GM21576 (cell line): ENCODE data around the gene SLFN12L.
"Not testable (repeated sequence)": the region's sequence is repeated elsewhere in the genome, so short reads cannot be mapped to it uniquely, and the experiment has no call there.

Experiments used
- ATAC-seq: cut with Tn5 transposase; IDR thresholded peaks from one replicate; pipeline ENCODE4 v1.9.1; 2021; ENCODE audit warnings: mild to moderate bottlenecking, moderate library complexity; ENCODE audit not compliant: unreplicated experiment

Gene SLFN12L

DNA sequence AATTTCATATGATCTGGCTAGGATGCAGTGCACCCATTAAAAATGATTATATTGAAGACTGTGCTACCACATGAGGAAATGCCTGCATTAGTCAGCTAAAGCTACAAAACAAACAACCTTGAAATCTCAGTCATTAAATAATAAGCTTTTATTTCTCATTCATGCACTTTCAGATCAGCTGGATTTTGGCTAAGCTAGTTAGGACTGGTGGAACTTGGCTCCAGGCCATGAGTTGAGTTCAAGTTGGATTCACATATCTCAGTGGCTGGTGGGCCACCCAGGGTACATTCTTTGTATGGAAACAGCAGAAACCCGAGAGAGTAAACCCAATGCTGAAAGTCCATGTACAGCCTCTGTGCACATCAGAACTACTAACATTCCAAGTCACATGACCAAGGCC lies 6.4 kb upstream of the SLFN12L start:
- ATAC-seq = no peak

GRCh38 chr17:35542990-35543389 lies 5.5 kb upstream of the SLFN12L start:
- no peak for ATAC-seq

DNA sequence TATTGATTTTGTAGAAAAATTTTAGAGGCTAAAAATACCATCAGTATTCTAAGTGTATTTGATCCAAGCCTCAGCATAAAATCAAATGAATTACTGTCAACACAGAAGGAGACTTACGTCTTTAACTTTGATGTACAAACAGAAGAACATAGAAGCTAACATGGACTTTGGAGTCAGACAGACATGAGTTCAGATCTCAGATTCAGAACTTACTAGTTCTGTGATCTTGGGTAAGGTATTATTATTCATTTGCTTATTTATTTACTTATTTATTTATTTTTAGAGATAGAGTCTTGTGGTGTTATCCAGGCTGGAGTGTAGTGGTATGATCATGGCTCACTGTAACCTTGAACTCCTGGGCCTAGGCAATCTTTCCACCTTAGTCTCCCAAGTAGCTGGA lies 4.0 kb upstream of the SLFN12L start:
- no peak for ATAC-seq

GRCh38 chr17:35540589-35541404 lies 3.3 kb upstream of the SLFN12L start:
- ATAC-seq = no peak

DNA sequence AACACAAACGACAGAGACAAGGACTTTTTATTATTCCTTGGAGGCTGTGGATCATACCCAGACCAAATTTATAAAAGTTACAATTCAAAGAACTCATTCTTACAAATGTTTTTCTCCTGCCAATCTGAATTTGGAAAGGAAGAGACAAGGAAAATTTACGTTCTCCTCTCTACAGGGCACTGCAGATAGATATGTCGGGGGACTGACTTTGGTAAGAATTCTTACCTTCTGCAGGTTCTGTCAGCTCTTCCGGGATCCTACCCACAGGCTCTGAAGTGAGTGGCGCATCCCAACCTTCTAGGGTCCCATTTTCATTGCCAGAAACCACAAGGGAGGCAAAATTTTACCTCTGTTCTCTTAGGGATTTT lies 2.2 kb upstream of the SLFN12L start:
- no peak for ATAC-seq

DNA sequence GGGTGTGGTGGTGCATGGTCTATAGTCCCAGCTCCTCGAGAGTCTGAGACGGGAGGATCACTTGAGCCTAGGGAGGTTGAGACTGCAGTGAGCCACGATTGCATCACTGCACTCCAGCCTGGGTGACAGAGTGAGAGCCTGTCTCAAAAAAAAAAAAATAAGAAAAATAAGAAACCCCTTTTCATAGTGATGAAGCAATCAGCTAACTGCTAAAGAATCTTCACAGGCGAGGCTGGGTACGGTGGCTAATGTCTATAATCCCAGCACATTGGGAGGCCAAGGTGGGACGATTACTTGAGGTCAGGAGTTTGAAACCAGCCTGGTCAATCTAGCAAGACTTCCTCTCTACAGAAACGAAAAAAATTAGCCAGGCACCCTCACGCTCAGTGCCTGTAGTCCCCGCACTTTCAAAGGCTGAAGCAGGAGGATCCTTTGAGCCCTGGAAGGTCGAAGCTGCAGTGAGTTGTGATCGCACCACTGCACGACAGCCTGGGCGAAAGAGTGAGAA lies 760 bp downstream of the SLFN12L start:
- no peak for ATAC-seq

- ATAC-seq = not testable (repeated sequence)
These were observed 2.1 kb downstream of the SLFN12L start for GRCh38 chr17:35535406-35535805.

DNA sequence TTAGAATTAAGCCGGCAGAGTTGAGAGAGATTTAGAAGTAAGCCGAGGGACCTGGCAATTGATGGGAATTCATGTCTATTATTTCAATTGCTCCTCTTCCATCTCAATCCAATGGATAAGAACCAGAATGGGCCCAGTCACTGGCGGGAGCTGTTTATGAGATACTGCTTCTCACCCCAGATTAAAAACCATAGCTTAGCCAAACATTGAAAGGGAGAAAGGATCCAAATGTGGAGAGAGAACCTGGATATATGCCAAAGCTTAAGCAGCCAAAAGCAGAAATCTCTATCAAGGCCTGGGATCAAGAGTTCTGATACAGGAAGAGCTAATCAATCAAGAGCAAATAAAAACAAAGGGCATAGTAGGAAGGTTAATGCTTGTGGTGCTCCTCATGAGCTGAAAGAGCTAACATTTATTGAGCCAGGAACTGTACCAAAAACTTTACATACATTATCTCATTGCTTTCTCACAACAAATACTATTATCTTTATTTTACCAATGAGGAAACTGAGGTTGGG lies 2.8 kb downstream of the SLFN12L start:
- ATAC-seq = no peak

GRCh38 chr17:35531160-35531559 lies 6.3 kb downstream of the SLFN12L start:
- ATAC-seq = no peak

DNA sequence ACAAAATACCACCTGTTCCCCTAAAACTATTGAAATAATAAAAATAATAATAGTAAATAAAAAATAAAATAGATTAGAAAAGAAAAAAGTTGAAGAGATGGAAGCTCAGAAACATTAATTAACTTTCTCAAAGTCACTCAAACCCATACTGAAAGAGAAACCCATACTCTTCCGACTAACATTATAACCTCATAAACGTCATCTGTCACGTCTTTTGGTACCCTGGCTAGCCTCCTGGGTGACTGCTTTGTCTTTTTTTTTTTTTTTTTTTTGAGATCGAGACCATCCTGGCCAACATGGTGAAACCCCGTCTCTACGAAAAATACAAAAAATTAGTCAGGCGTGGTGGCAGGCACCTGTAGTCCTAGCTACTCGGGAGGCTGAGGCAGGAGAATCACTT lies 7.6 kb downstream of the SLFN12L start:
- no peak for ATAC-seq

DNA sequence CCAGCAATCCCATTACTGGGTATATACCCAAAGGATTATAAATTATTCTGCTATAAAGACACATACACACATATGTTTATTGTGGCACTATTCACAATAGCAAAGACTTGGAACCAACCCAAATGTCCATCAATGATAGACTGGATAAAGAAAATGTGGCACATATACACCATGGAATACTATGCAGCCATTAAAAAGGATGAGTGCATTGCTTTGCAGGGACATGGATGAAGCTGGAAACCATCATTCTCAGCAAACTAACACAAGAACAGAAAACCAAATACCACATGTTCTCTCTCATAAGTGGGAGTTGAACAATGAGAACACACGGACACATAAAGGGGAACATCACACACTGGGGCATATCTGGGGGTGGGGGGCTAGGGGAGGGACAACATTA lies 8.2 kb downstream of the SLFN12L start:
- not testable (repeated sequence) for ATAC-seq

DNA sequence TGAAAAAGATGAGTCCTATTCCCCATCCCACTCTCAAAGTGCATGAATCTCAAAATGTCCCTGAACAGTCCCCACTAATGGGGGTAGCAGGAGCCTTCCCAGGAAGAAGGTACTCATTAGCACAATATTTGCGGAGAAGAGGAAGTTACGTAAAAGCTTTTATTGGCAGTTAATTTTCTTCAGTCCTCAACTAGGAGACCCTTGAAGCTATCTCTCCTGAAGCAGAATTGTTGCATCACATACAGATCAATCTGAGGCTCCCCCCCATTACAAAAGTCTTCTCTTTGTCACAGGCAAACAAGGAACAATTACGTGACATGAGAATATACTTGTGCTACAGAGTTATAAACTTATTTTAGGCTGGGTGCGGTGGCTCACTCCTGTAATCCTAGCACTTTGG lies 14.2 kb downstream of the SLFN12L start:
- no peak for ATAC-seq

DNA sequence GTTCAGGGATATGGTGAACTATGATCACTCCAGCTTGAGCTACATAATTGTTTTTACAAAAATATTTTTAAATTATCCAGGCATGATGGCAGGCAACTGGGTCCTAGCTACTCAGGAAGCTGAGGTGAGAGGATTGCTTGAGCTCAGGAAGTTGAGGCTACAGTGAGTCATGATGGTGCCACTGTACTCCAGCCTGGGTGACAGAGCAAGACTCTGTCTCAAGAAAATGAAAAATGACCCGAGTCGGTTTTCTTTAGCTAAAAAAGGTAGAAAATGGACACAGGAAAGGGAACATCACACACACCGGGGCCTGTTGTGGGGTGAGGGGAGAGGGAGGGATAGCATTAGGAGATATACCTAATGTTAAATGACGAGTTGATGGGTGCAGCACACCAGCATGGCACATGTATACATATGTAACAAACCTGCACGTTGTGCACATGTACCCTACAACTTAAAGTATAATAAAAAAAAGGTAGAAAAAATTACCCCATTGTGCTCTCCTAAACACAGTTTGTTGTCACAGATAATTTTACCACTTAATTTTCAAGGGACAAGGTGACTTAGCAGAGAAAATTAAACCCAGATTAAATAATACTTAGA lies 15.7 kb downstream of the SLFN12L start:
- not testable (repeated sequence) for ATAC-seq

GRCh38 chr17:35521150-35521549 lies 16.3 kb downstream of the SLFN12L start:
- no peak for ATAC-seq

DNA sequence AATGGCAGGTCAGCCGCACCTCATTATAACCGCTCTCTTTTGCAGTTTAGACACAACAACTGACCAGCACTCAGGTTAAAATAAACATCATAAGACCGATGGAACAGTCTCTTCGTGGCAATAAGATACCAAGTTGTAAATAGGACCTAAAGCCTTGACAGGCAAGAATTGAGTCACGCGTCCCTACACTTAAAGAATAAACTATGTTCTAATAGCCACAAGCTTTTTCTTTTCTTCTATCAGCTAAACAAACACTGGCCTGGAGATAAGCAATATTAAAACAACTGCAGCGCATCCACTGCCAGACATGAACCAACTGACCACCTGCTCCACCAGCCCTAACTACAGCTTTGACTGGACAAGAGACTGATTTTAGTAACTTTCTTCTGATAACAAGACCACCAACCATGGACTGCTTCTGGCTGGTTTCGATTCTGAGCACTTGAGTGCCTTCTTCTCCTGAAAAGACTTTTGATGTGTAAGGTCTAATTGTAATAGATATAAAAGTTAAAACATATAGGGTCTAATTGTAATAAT lies 17.5 kb downstream of the SLFN12L start:
- ATAC-seq = no peak

DNA sequence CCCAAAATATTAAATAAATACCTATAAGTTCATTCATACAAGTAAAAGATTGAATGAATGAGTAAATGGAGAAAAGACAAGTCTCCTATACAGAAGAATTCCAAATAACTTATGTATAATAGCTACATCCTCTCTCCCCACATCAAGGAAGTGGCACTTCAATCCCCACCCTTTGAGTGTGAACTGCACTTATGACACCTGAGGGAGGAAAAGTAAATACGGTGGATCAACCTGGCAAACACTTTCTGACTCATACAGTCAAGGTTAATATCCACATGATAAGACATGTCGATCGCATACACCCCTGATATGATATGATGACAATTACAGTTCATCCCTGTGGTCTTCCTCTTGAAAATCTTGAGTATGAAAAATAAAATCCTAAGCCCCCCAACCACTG lies 18.0 kb downstream of the SLFN12L start:
- no peak for ATAC-seq

- ATAC-seq = not testable (repeated sequence)
These were observed 19.0 kb downstream of the SLFN12L start for GRCh38 chr17:35518431-35518830.

- no peak for ATAC-seq
These were observed 22.5 kb downstream of the SLFN12L start for GRCh38 chr17:35515027-35515426.

DNA sequence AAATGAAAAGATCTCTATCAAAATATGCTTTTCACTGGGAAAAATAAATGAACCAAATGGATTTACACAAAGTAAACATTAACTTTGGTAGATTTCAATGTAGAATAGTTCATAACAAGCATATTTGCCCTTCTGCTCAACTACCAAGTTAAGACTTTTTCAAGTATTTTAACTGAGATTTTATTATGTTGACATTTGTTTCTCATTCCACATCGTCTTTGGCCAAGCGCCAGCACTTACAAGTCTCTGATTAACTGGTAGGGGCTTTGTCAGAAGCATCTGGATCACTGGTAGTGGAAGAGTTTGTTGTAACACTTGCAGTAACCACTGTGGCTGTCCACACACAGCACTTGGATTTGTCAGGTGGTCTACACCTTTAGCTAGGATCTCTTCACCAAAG lies 22.9 kb downstream of the SLFN12L start:
- ATAC-seq = no peak

DNA sequence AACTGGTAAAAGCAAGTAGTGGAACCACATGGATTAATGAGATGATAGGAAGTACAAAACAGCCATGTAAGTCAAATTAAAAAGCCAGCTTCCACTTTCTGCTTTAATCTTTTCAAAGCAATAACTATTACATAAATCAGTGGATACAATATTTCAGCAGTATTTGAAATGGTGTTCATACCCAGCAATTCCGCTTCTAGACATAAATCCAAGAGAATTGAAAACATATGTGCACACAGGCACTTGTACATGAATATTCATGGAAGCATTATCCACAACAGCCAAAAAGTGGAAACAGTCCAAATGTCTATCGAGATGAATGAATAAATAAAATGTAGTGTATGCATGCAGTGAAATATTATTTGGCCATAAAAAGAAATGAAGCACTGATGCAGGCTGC lies 27.4 kb downstream of the SLFN12L start:
- ATAC-seq = no peak

- not testable (repeated sequence) for ATAC-seq
These were observed 29.8 kb downstream of the SLFN12L start for GRCh38 chr17:35507714-35508113.

GRCh38 chr17:35499548-35499947 lies 37.9 kb downstream of the SLFN12L start:
- ATAC-seq = no peak
